Measurements from ENCODE around the gene PRG3. TPM values are rescaled to one million over a fixed set of nuclear protein-coding genes. Genes with fewer than 3 reads are reported as not detected.

Gene PRG3
- total RNA-seq, 4 donors from 2014 or later = not detected

GRCh38 chr11:57422669-57423068 lies 41.7 kb upstream of the PRG3 start:
- Histone ChIP-seq H3K27ac (no peak overlapping the region), H3K27me3 (no peaks in the 10 kb centered on the region), H3K36me3 (no peaks in the 10 kb centered on the region), H3K4me1 (peaks cover 0 to 17% of the 10 kb centered on the region in 2 donors), H3K9me3 (no peaks in the 10 kb centered on the region), H3K4me3 (no peak overlapping the region)
- intact Hi-C loops (cut with DNase I; ENCODE audit: low total_unique reads) = no loop called here
- DNase-seq = no peak
- TF ChIP-seq POLR2A (IDR thresholded peaks at IDR 0.05) (no peak), CTCF (IDR thresholded peaks at IDR 0.05) (no peak)

- no peak overlapping the region for H3K4me3 ChIP-seq
- H3K4me1 ChIP-seq = peaks cover 0 to 15% of the 10 kb centered on the region in 2 donors
- intact Hi-C loops (cut with DNase I; ENCODE audit: low total_unique reads) = no loop called here
- no peaks in the 10 kb centered on the region for H3K36me3 ChIP-seq
- TF ChIP-seq POLR2A (IDR thresholded peaks at IDR 0.05) = no peak
- no peak for TF ChIP-seq CTCF (IDR thresholded peaks at IDR 0.05)
- no peaks in the 10 kb centered on the region for H3K27me3 ChIP-seq
- no peak for DNase-seq
- H3K27ac ChIP-seq = no peak overlapping the region
- H3K9me3 ChIP-seq = no peaks in the 10 kb centered on the region
These were observed 40.9 kb upstream of the PRG3 start for GRCh38 chr11:57421805-57422204.

GRCh38 chr11:57421066-57421465 lies 40.1 kb upstream of the PRG3 start:
- Histone ChIP-seq H3K27me3 (no peaks in the 10 kb centered on the region), H3K9me3 (no peaks in the 10 kb centered on the region), H3K27ac (no peak overlapping the region), H3K4me1 (peaks cover 0 to 8% of the 10 kb centered on the region in 2 donors), H3K4me3 (no peak overlapping the region), H3K36me3 (no peaks in the 10 kb centered on the region)
- intact Hi-C loops (cut with DNase I; ENCODE audit: low total_unique reads) = no loop called here
- TF ChIP-seq POLR2A (IDR thresholded peaks at IDR 0.05) (no peak), CTCF (IDR thresholded peaks at IDR 0.05) (no peak)
- no peak for DNase-seq

GRCh38 chr11:57419146-57419545 lies 38.2 kb upstream of the PRG3 start:
- intact Hi-C loops (cut with DNase I; ENCODE audit: low total_unique reads) = no loop called here
- Histone ChIP-seq H3K9me3 (no peaks in the 10 kb centered on the region), H3K4me3 (no peak overlapping the region), H3K36me3 (no peaks in the 10 kb centered on the region), H3K4me1 (no peaks in the 10 kb centered on the region), H3K27me3 (no peaks in the 10 kb centered on the region), H3K27ac (no peak overlapping the region)
- TF ChIP-seq CTCF (IDR thresholded peaks at IDR 0.05) = no peak
- TF ChIP-seq POLR2A (IDR thresholded peaks at IDR 0.05) = no peak
- DNase-seq = no peak

GRCh38 chr11:57418131-57418530 lies 37.2 kb upstream of the PRG3 start:
- no peaks in the 10 kb centered on the region for H3K9me3 ChIP-seq
- TF ChIP-seq CTCF (IDR thresholded peaks at IDR 0.05) (no peak), POLR2A (IDR thresholded peaks at IDR 0.05) (no peak)
- H3K36me3 ChIP-seq = no peaks in the 10 kb centered on the region
- H3K27ac ChIP-seq = no peak overlapping the region
- intact Hi-C loops (cut with DNase I; ENCODE audit: low total_unique reads) = no loop called here
- H3K4me3 ChIP-seq = no peak overlapping the region
- H3K27me3 ChIP-seq = no peaks in the 10 kb centered on the region
- no peak for DNase-seq
- H3K4me1 ChIP-seq = no peaks in the 10 kb centered on the region
